ENCODE measurements around the gene DNAH12. TPM values are rescaled to one million over a fixed set of nuclear protein-coding genes. Genes with fewer than 3 reads are reported as not detected.
"Not testable (repeated sequence)": the region's sequence is repeated elsewhere in the genome, so short reads cannot be mapped to it uniquely, and the experiment has no call there.

Gene DNAH12
- total and polyA plus RNA-seq, 2 donors = 0.01 to 0.37 TPM

- no peak overlapping the region for H3K27ac ChIP-seq (ENCODE audit: low read depth)
- no peaks in the 10 kb centered on the region for H3K4me1 ChIP-seq (ENCODE audit: insufficient read depth)
- no peaks in the 10 kb centered on the region for H3K36me3 ChIP-seq (ENCODE audit: insufficient read depth)
- no peak overlapping the region for H3K4me3 ChIP-seq (ENCODE audit: low read depth, low read length)
- DNase-seq (ENCODE audit: extremely low spot score) = no peak
Observed at GRCh38 chr3:57497904-57498303, 46.2 kb downstream of the DNAH12 start.

- Histone ChIP-seq H3K4me1 (ENCODE audit: insufficient read depth) (no peaks in the 10 kb centered on the region), H3K36me3 (ENCODE audit: insufficient read depth) (no peaks in the 10 kb centered on the region), H3K4me3 (ENCODE audit: low read depth, low read length) (no peak overlapping the region), H3K27ac (ENCODE audit: low read depth) (no peak overlapping the region)
- no peak for DNase-seq (ENCODE audit: extremely low spot score)
- WGBS = 55% methylated on average over 1 of the region's 1 CpG
Observed at GRCh38 chr3:57484563-57484962, 59.6 kb downstream of the DNAH12 start.

GRCh38 chr3:57477193-57477592 is 67.0 kb downstream of the DNAH12 start:
- H3K27ac ChIP-seq (ENCODE audit: low read depth); H3K4me3 ChIP-seq (ENCODE audit: low read depth, low read length); DNase-seq (ENCODE audit: extremely low spot score); H3K36me3 ChIP-seq (ENCODE audit: insufficient read depth); H3K4me1 ChIP-seq (ENCODE audit: insufficient read depth): not testable (repeated sequence)
- WGBS = 98% methylated on average over 13 of the region's 13 CpGs

GRCh38 chr3:57464801-57465200 is 79.3 kb downstream of the DNAH12 start:
- no peaks in the 10 kb centered on the region for H3K4me1 ChIP-seq (ENCODE audit: insufficient read depth)
- H3K4me3 ChIP-seq (ENCODE audit: low read depth, low read length) = no peak overlapping the region
- H3K27ac ChIP-seq (ENCODE audit: low read depth) = no peak overlapping the region
- 71% methylated on average over 4 of the region's 4 CpGs for WGBS
- H3K36me3 ChIP-seq (ENCODE audit: insufficient read depth) = no peaks in the 10 kb centered on the region
- DNase-seq (ENCODE audit: extremely low spot score) = no peak

- no peak overlapping the region for H3K27ac ChIP-seq (ENCODE audit: low read depth)
- WGBS = 78% methylated on average over 3 of the region's 3 CpGs
- H3K4me1 ChIP-seq (ENCODE audit: insufficient read depth) = no peaks in the 10 kb centered on the region
- no peaks in the 10 kb centered on the region for H3K36me3 ChIP-seq (ENCODE audit: insufficient read depth)
- DNase-seq (ENCODE audit: extremely low spot score) = no peak
- no peak overlapping the region for H3K4me3 ChIP-seq (ENCODE audit: low read depth, low read length)
Observed at GRCh38 chr3:57464011-57464410, 80.1 kb downstream of the DNAH12 start.

- no peak overlapping the region for H3K4me3 ChIP-seq (ENCODE audit: low read depth, low read length)
- WGBS = 68% methylated on average over 14 of the region's 14 CpGs
- no peak overlapping the region for H3K27ac ChIP-seq (ENCODE audit: low read depth)
- no peak for DNase-seq (ENCODE audit: extremely low spot score)
- H3K4me1 ChIP-seq (ENCODE audit: insufficient read depth) = no peaks in the 10 kb centered on the region
- H3K36me3 ChIP-seq (ENCODE audit: insufficient read depth) = no peaks in the 10 kb centered on the region
Observed at GRCh38 chr3:57451150-57451846, 92.8 kb downstream of the DNAH12 start.

GRCh38 chr3:57449276-57449847 is 94.8 kb downstream of the DNAH12 start:
- not testable (repeated sequence) for H3K4me3 ChIP-seq (ENCODE audit: low read depth, low read length); H3K36me3 ChIP-seq (ENCODE audit: insufficient read depth); H3K4me1 ChIP-seq (ENCODE audit: insufficient read depth); DNase-seq (ENCODE audit: extremely low spot score); H3K27ac ChIP-seq (ENCODE audit: low read depth)
- WGBS = 91% methylated on average over 29 of the region's 33 CpGs

- H3K4me1 ChIP-seq (ENCODE audit: insufficient read depth); H3K27ac ChIP-seq (ENCODE audit: low read depth); DNase-seq (ENCODE audit: extremely low spot score); H3K36me3 ChIP-seq (ENCODE audit: insufficient read depth); H3K4me3 ChIP-seq (ENCODE audit: low read depth, low read length): not testable (repeated sequence)
- WGBS = 80% methylated on average over 5 of the region's 5 CpGs
Observed at GRCh38 chr3:57448489-57448888, 95.7 kb downstream of the DNAH12 start.

- no peak overlapping the region for H3K4me3 ChIP-seq (ENCODE audit: low read depth, low read length)
- H3K36me3 ChIP-seq (ENCODE audit: insufficient read depth) = no peaks in the 10 kb centered on the region
- no peak for DNase-seq (ENCODE audit: extremely low spot score)
- 47% methylated on average over 1 of the region's 1 CpG for WGBS
- no peak overlapping the region for H3K27ac ChIP-seq (ENCODE audit: low read depth)
- H3K4me1 ChIP-seq (ENCODE audit: insufficient read depth) = no peaks in the 10 kb centered on the region
Observed at GRCh38 chr3:57446318-57446841, 97.8 kb downstream of the DNAH12 start.

GRCh38 chr3:57444469-57444868 is 99.7 kb downstream of the DNAH12 start:
- Histone ChIP-seq H3K4me1 (ENCODE audit: insufficient read depth) (no peaks in the 10 kb centered on the region), H3K4me3 (ENCODE audit: low read depth, low read length) (no peak overlapping the region), H3K36me3 (ENCODE audit: insufficient read depth) (no peaks in the 10 kb centered on the region), H3K27ac (ENCODE audit: low read depth) (no peak overlapping the region)
- no peak for DNase-seq (ENCODE audit: extremely low spot score)
- 90% methylated on average over 5 of the region's 5 CpGs for WGBS

GRCh38 chr3:57440144-57440543 is 104.0 kb downstream of the DNAH12 start:
- not testable (repeated sequence) for H3K4me3 ChIP-seq (ENCODE audit: low read depth, low read length); H3K4me1 ChIP-seq (ENCODE audit: insufficient read depth); H3K36me3 ChIP-seq (ENCODE audit: insufficient read depth); DNase-seq (ENCODE audit: extremely low spot score); H3K27ac ChIP-seq (ENCODE audit: low read depth)

- H3K27ac ChIP-seq (ENCODE audit: low read depth); DNase-seq (ENCODE audit: extremely low spot score); H3K4me3 ChIP-seq (ENCODE audit: low read depth, low read length); H3K4me1 ChIP-seq (ENCODE audit: insufficient read depth); H3K36me3 ChIP-seq (ENCODE audit: insufficient read depth): not testable (repeated sequence)
- WGBS = 77% methylated on average over 7 of the region's 7 CpGs
Observed at GRCh38 chr3:57438460-57438859, 105.7 kb downstream of the DNAH12 start.

- Histone ChIP-seq H3K36me3 (ENCODE audit: insufficient read depth) (no peaks in the 10 kb centered on the region), H3K27ac (ENCODE audit: low read depth) (no peak overlapping the region), H3K4me3 (ENCODE audit: low read depth, low read length) (no peak overlapping the region), H3K4me1 (ENCODE audit: insufficient read depth) (no peaks in the 10 kb centered on the region)
- no peak for DNase-seq (ENCODE audit: extremely low spot score)
- whole genome bisulfite sequencing = 89% methylated on average over 1 of the region's 1 CpG
Observed at GRCh38 chr3:57436195-57436761, 107.9 kb downstream of the DNAH12 start.

GRCh38 chr3:57434041-57434440 is 110.1 kb downstream of the DNAH12 start:
- Histone ChIP-seq H3K4me3 (ENCODE audit: low read depth, low read length) (no peak overlapping the region), H3K36me3 (ENCODE audit: insufficient read depth) (no peaks in the 10 kb centered on the region), H3K4me1 (ENCODE audit: insufficient read depth) (no peaks in the 10 kb centered on the region), H3K27ac (ENCODE audit: low read depth) (no peak overlapping the region)
- no peak for DNase-seq (ENCODE audit: extremely low spot score)
- 33% methylated on average over 4 of the region's 4 CpGs for WGBS

Data from urinary bladder (tissue), 4 donors.